Testis (tissue), 2 donors: ENCODE measurements around the gene HAS3.

Source experiments
- CTCF ChIP-seq, 3 experiments: fragments of 450-650 bp in 2 of 3; fragments of 200-600 bp in 1 of 3; sonication (generic) in 1 of 3; IDR thresholded peaks; one replicate each; pipeline ENCODE4 v1.5.1; 2016 to 2019; ENCODE audit warnings: antibody characterized with exemption in 3 of 3, mild to moderate bottlenecking in 2 of 3, moderate library complexity in 1 of 3
- POLR2A ChIP-seq: fragments of 450-650 bp; IDR thresholded peaks from one replicate; pipeline ENCODE4 v1.6.1; 2017; ENCODE audit warnings: antibody characterized with exemption, mild to moderate bottlenecking, moderate library complexity

- TF ChIP-seq CTCF (IDR thresholded peaks at IDR 0.05) (no peak), POLR2A (no peak)
Observed at GRCh38 chr16:69131839-69132423, 26.5 kb downstream of the HAS3 start.
